GM23338 (cell line): ENCODE measurements around the gene ARHGEF25.

Experiments
- CREB1 ChIP-seq: fragments of 250-450 bp; sonication (Bioruptor Pico); IDR thresholded peaks from 2 replicates; pipeline ENCODE4 v1.5.0; 2020; ENCODE audit warnings: low read depth, mild to moderate bottlenecking, moderate library complexity
- CTCF ChIP-seq, 2 experiments: fragments of 200-600 bp in 1 of 2; sonication (generic) in 1 of 2; conservative IDR thresholded peaks; 2 replicates each; pipeline versions ENCODE4 v1.5.1 to v1.6.1; 2016 to 2017; ENCODE audit warnings: antibody characterized with exemption in 2 of 2, low read depth in 2 of 2, mild to moderate bottlenecking in 2 of 2, moderate library complexity in 1 of 2
- ETS1 ChIP-seq: IDR thresholded peaks from 2 replicates; pipeline ENCODE4 v1.6.1; 2016; ENCODE audit warnings: antibody characterized with exemption
- EZH2 ChIP-seq: fragments of 200-600 bp; sonication (generic); IDR thresholded peaks from one replicate; pipeline ENCODE4 v1.8.0; 2017; ENCODE audit warnings: antibody characterized with exemption, mild to moderate bottlenecking, low read depth; ENCODE audit not compliant: unreplicated experiment
- EZH2phosphoT487 ChIP-seq: fragments of 200-600 bp; sonication (generic); IDR thresholded peaks from one replicate; pipeline ENCODE4 v1.8.1; 2018; ENCODE audit warnings: antibody characterized with exemption; ENCODE audit not compliant: unreplicated experiment
- JUNB ChIP-seq: IDR thresholded peaks from one replicate; pipeline ENCODE4 v1.6.1; 2016; ENCODE audit warnings: antibody characterized with exemption; ENCODE audit not compliant: unreplicated experiment
- NANOG ChIP-seq: IDR thresholded peaks from 2 replicates; pipeline ENCODE4 v1.6.1; 2016; ENCODE audit warnings: antibody characterized with exemption, borderline replicate concordance
- POLR2AphosphoS5 ChIP-seq: IDR thresholded peaks from 2 replicates; pipeline ENCODE4 v1.6.1; 2016; ENCODE audit warnings: antibody characterized with exemption, low read depth
- REST ChIP-seq: IDR thresholded peaks from one replicate; pipeline ENCODE4 v1.6.1; 2018; ENCODE audit warnings: antibody characterized with exemption; ENCODE audit not compliant: unreplicated experiment
- STAT1 ChIP-seq: IDR thresholded peaks from one replicate; pipeline ENCODE4 v1.6.1; 2016; ENCODE audit warnings: antibody characterized with exemption; ENCODE audit not compliant: unreplicated experiment
- ZNF114 ChIP-seq: fragments of 250-450 bp; sonication (Bioruptor Pico); IDR thresholded peaks from 2 replicates; pipeline ENCODE4 v1.5.0; 2020; ENCODE audit warnings: mild to moderate bottlenecking, moderate library complexity
- ZNF331 ChIP-seq: fragments of 250-450 bp; sonication (Bioruptor Pico); IDR thresholded peaks from 2 replicates; pipeline ENCODE4 v1.5.0; 2020; ENCODE audit warnings: low read depth, mild to moderate bottlenecking, moderate library complexity

- TF ChIP-seq CTCF (conservative IDR thresholded peaks at IDR 0.05; ENCODE audit: low read depth in 2 of 2) (no peak), EZH2 (peak; percentile 56), NANOG (no peak), EZH2phosphoT487 (no peak), JUNB (no peak), POLR2AphosphoS5 (peak; percentile 52), REST (no peak), CREB1 (CRISPR knock-in tag) (no peak), ETS1 (no peak), STAT1 (no peak), ZNF114 (no peak), ZNF331 (CRISPR knock-in tag) (no peak)
Observed at GRCh38 chr12:57611108-57611826, at the start of gene ARHGEF25.
